Esophagus squamous epithelium (tissue), 5 donors: ENCODE results near the gene ALDH16A1. TPM values are rescaled to one million over a fixed set of nuclear protein-coding genes. Genes with fewer than 3 reads are reported as not detected.

Experiments used
- DNase-seq: peaks from one replicate; lab custom pipeline; 2025; lab: John Stamatoyannopoulos, UW
- H3K27ac ChIP-seq, 4 donors: fragments of 200-600 bp; sonication (generic); one replicate each; pipeline ENCODE4 v1.5.1; 2016 to 2019; ENCODE audit warnings: mild to moderate bottlenecking in 1 of 4
- H3K27me3 ChIP-seq, 4 donors: fragments of 200-600 bp; sonication (generic); 1 replicate in 3 of 4; 2 replicates in 1 of 4; pipeline versions ENCODE4 v1.5.1 to v1.6.0; 2017 to 2021; ENCODE audit warnings: antibody characterized with exemption in 1 of 4
- H3K36me3 ChIP-seq, 3 donors: fragments of 200-600 bp; sonication (generic); one replicate each; pipeline ENCODE4 v1.5.1; 2016 to 2019
- H3K4me1 ChIP-seq, 3 donors: fragments of 200-600 bp; sonication (generic); one replicate each; pipeline ENCODE4 v1.5.1; 2017 to 2019
- H3K4me3 ChIP-seq, 4 donors: fragments of 200-600 bp; sonication (generic); 1 replicate in 3 of 4; 2 replicates in 1 of 4; pipeline ENCODE4 v1.5.1; 2016 to 2019; ENCODE audit warnings: mild to moderate bottlenecking in 2 of 4, moderate library complexity in 1 of 4
- H3K9me3 ChIP-seq, 3 donors: fragments of 200-600 bp; sonication (generic); one replicate each; pipeline ENCODE4 v1.5.1; 2016 to 2019
- POLR2A ChIP-seq, 4 donors: fragments of 450-650 bp; IDR thresholded peaks; one replicate each; pipeline ENCODE4 v1.6.1; 2017; ENCODE audit warnings: antibody characterized with exemption in 4 of 4, mild to moderate bottlenecking in 4 of 4, moderate library complexity in 3 of 4
- WGBS, 2 donors: methylation state at CpG; one replicate each; pipeline ENCODE4 v1.1.5; 2018; 5-methylcytosine and 5-hydroxymethylcytosine counted together
- intact Hi-C: fragments of 100-400 bp; cut with DNase I; formaldehyde crosslinking; loops from one replicate; pipeline ENCODE4 v1.15.0; 2022
- total RNA-seq, 4 donors: library from RNA; depleted of rRNA; stranded (reverse); fragments of >200 nt; gene quantifications; one replicate each; pipeline ENCODE4 v1.1.0, GENCODE V29; 2016
- TF ChIP-seq, protein P1 (sequence below), 6 experiments: fragments of 450-650 bp in 4 of 6; fragments of 200-600 bp in 2 of 6; sonication (generic) in 2 of 6; IDR thresholded peaks; one replicate each; pipeline ENCODE4 v1.5.1; 2016 to 2019; ENCODE audit warnings: antibody characterized with exemption in 6 of 6, mild to moderate bottlenecking in 4 of 6, moderate library complexity in 4 of 6
- donor health status: DM: yes; HTN: yes; CAD: no.

ALDH16A1 gene
- total RNA-seq, 4 donors from 2014 or later: 35.9 to 56.5 (median 39.0) TPM

DNA sequence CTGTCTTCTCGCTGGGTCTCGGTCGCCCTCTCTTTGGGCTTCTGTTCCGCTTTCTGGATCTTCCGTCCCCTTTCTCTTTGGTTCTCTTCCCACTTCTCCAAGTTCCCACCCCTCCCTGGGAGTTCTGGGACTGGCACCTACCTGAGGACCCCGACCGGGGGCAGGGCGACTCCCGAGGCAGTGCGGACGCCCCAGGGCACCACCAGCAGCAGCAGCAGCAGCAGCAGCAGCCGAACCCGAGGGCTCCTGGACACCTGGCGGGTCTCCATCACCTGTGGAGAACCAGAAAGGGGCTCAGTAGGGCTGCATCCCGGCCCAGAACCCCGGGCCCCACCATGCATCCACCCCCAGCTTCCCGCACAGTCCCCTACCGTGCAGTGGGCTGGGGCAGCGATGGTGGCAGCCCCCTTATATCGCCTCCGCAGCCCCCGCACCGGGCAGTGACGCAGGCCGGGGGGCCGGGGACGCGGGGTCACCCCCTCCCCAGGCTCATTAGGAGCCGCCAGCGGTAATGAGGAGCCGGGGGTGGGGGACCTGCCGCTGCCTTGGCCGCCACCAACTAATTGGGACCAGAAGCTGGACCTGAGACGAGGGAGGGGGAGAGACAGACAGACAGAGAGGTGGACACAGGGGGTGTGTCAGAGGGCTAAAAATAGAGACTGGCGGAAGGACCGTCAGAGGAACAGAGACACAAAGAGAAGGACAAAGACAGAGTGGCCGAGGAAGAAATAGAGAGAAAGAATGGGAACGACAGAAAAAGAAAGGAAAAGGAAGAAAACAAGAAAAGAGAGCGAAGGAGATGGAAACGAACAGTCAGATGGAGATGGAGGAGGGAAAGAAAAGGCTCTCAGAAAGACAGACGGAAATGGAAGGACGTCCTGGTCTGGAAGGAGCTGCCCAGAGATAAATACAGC is 29.7 kb upstream of the ALDH16A1 start, which contains the start of gene PTH2:
PTH2 (minus strand) TSS at position 371 of the 914 bp plus-strand sequence; CDS start at position 269, 102 bp downstream.
- peak within 1 kb of the TSS in 2 of 4 donors; percentile 30 to 50 for H3K4me3 ChIP-seq
- H3K27me3 ChIP-seq: peaks cover 18 to 100% (median 60%) of the 10 kb centered on the region in 4 donors
- WGBS, 2 donors: 10 to 12% methylated on average over 14 to 18 of the region's 42 CpGs
- no peaks in the 10 kb centered on the region for H3K9me3 ChIP-seq
- TF ChIP-seq, protein P1, sequence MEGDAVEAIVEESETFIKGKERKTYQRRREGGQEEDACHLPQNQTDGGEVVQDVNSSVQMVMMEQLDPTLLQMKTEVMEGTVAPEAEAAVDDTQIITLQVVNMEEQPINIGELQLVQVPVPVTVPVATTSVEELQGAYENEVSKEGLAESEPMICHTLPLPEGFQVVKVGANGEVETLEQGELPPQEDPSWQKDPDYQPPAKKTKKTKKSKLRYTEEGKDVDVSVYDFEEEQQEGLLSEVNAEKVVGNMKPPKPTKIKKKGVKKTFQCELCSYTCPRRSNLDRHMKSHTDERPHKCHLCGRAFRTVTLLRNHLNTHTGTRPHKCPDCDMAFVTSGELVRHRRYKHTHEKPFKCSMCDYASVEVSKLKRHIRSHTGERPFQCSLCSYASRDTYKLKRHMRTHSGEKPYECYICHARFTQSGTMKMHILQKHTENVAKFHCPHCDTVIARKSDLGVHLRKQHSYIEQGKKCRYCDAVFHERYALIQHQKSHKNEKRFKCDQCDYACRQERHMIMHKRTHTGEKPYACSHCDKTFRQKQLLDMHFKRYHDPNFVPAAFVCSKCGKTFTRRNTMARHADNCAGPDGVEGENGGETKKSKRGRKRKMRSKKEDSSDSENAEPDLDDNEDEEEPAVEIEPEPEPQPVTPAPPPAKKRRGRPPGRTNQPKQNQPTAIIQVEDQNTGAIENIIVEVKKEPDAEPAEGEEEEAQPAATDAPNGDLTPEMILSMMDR (IDR thresholded peaks at IDR 0.05): no peak
- no peak for TF ChIP-seq POLR2A (IDR thresholded peaks at IDR 0.05)
- H3K36me3 ChIP-seq: no peaks in the 10 kb centered on the region
- H3K27ac ChIP-seq: no peak within 1 kb of the TSS
- peaks cover 24 to 44% (median 31%) of the 10 kb centered on the region in 3 donors for H3K4me1 ChIP-seq
- intact Hi-C loops: no loop called here
- DNase-seq: no peak

DNA sequence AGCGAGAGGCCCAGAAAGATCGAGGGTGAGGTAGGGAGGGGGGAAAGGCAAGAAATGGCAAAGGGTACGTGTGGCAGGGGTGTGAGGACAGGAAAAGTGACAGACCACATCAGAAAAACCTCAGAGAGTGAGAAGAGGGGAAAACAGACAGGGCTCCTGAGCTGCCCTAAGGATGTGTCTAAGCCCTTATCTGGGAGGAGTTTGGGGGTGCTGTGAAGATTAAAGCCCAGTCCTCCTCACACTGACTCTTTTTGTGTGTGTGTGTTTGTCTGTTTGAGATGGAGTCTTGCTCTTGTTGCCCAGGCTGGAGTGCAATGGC is 29.1 kb upstream of the ALDH16A1 start:
- Histone ChIP-seq H3K9me3 (no peaks in the 10 kb centered on the region), H3K36me3 (no peaks in the 10 kb centered on the region), H3K27me3 (peaks cover 25 to 100% (median 66%) of the 10 kb centered on the region in 4 donors), H3K27ac (no peak overlapping the region), H3K4me3 (no peak overlapping the region), H3K4me1 (peaks cover 29 to 49% (median 35%) of the 10 kb centered on the region in 3 donors)
- 14 to 18% methylated on average over 3 of the region's 3 CpGs for WGBS, 2 donors
- TF ChIP-seq, protein P1 (IDR thresholded peaks at IDR 0.05): no peak
- TF ChIP-seq POLR2A (IDR thresholded peaks at IDR 0.05): no peak
- intact Hi-C loops: no loop called here
- no peak for DNase-seq

DNA sequence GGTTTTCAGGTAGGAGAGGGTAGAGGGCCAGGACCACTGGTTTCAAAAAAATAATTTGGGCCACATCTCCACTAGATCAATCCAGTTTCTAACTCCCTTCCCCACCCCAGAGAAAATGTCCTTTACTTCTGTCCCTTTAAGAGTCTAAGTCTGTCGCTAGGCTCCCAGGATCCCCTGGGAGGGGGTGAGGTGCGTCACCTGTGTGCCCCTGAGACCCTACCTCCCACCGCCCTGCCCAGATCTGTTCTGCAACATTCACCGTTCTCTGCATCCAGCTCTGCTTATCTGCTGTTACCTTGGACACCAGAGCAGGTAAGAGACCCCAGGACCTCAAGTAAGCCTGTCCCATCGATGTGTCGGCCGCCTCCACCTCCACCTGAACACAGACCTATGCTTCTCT is 27.8 kb upstream of the ALDH16A1 start, which contains the start of gene GFY:
GFY (plus strand) TSS at position 211 of the 400 bp plus-strand sequence. CDS start 1,043 bp downstream, outside the sequence.
- Histone ChIP-seq H3K4me3 (no peak within 1 kb of the TSS), H3K36me3 (no peaks in the 10 kb centered on the region), H3K27me3 (peaks cover 25 to 100% (median 72%) of the 10 kb centered on the region in 4 donors), H3K27ac (no peak within 1 kb of the TSS), H3K4me1 (peaks cover 29 to 49% (median 35%) of the 10 kb centered on the region in 3 donors), H3K9me3 (no peaks in the 10 kb centered on the region)
- WGBS, 2 donors: 41 to 58% methylated on average over 6 to 7 of the region's 7 CpGs
- intact Hi-C loops: no loop called here
- TF ChIP-seq, protein P1 (IDR thresholded peaks at IDR 0.05): no peak
- no peak for TF ChIP-seq POLR2A (IDR thresholded peaks at IDR 0.05)
- no peak for DNase-seq

DNA sequence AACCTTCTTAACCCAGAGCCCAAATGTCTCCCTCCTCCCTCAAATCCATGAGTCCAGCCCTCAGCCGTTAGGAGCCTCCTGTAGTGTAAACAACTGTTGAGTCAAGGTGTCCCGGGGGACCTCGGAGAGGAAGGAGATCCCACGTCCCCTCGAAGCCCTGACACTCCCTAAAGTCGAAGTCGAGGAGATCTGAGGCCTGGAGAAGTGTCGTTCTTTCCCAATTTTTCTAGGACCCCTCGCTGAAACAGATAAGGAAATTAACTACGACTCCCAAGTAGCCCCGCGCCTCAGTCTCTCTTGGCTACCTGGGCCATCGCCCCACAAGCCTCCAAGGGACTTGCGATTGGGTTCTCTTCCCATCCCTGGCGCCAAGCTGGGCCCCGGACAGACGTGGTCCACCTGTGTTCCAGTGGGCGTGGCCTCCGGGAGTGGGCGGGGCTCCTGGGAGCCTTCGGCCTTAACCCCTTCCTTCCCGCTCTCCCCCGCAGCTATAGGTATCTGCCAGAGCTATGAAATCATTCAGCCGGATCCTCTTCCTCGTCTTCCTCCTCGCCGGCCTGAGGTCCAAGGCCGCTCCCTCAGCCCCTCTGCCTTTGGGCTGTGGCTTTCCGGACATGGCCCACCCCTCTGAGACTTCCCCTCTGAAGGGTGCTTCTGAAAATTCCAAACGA is 27.0 kb upstream of the ALDH16A1 start:
- TF ChIP-seq, protein P1 (IDR thresholded peaks at IDR 0.05): no peak
- TF ChIP-seq POLR2A (IDR thresholded peaks at IDR 0.05): no peak
- H3K27me3 ChIP-seq: peaks cover 25 to 100% (median 70%) of the 10 kb centered on the region in 4 donors
- H3K9me3 ChIP-seq: no peaks in the 10 kb centered on the region
- H3K4me3 ChIP-seq: no peak overlapping the region
- H3K36me3 ChIP-seq: no peaks in the 10 kb centered on the region
- no peak overlapping the region for H3K27ac ChIP-seq
- DNase-seq: no peak
- intact Hi-C loops: no loop called here
- WGBS, 2 donors: 4 to 6% methylated on average over 21 to 28 of the region's 30 CpGs
- H3K4me1 ChIP-seq: peaks cover 29 to 42% (median 31%) of the 10 kb centered on the region in 3 donors
